ENCODE measurements around the gene NFX1. TPM values are rescaled to one million over a fixed set of nuclear protein-coding genes. Genes with fewer than 3 reads are reported as not detected.

The NFX1 gene
- polyA plus RNA-seq, 2 donors: 13.0 to 17.2 TPM

GRCh38 chr9:33287087-33287490 is 3.2 kb upstream of the NFX1 start:
- Histone ChIP-seq H3K27me3 (ENCODE audit: control insufficient read depth in 1 of 2, insufficient read depth in 2 of 2, low read length in 2 of 2) (no peaks in the 10 kb centered on the region), H3K36me3 (ENCODE audit: control insufficient read depth in 2 of 2, insufficient read depth in 2 of 2, low read length in 1 of 2) (peaks cover 0 to 3% of the 10 kb centered on the region in 2 donors), H3K9me3 (ENCODE audit: control insufficient read depth in 2 of 2, insufficient read depth in 1 of 2, low read depth in 1 of 2, low read length in 1 of 2) (no peaks in the 10 kb centered on the region), H3K4me1 (ENCODE audit: control insufficient read depth in 2 of 2, insufficient read depth in 2 of 2, low read length in 1 of 2) (no peaks in the 10 kb centered on the region), H3K4me3 (ENCODE audit: low read depth in 1 of 2, low read length in 2 of 2) (no peak overlapping the region), H3K27ac (ENCODE audit: low read depth in 2 of 2, low read length in 1 of 2) (peak overlapping the region; percentile 35 to 66)
- WGBS, 2 donors: 46 to 68% methylated on average over 4 of the region's 4 CpGs

GRCh38 chr9:33288235-33288634 is 2.1 kb upstream of the NFX1 start:
- Histone ChIP-seq H3K4me3 (ENCODE audit: low read depth in 1 of 2, low read length in 2 of 2) (no peak overlapping the region), H3K27me3 (ENCODE audit: control insufficient read depth in 1 of 2, insufficient read depth in 2 of 2, low read length in 2 of 2) (no peaks in the 10 kb centered on the region), H3K27ac (ENCODE audit: low read depth in 2 of 2, low read length in 1 of 2) (peak overlapping the region in 1 of 2 donors; percentile 13), H3K36me3 (ENCODE audit: control insufficient read depth in 2 of 2, insufficient read depth in 2 of 2, low read length in 1 of 2) (peaks cover 0 to 4% of the 10 kb centered on the region in 2 donors), H3K4me1 (ENCODE audit: control insufficient read depth in 2 of 2, insufficient read depth in 2 of 2, low read length in 1 of 2) (no peaks in the 10 kb centered on the region), H3K9me3 (ENCODE audit: control insufficient read depth in 2 of 2, insufficient read depth in 1 of 2, low read depth in 1 of 2, low read length in 1 of 2) (no peaks in the 10 kb centered on the region)
- WGBS, 2 donors: 70 to 86% methylated on average over 3 to 4 of the region's 4 CpGs

- Histone ChIP-seq H3K36me3 (ENCODE audit: control insufficient read depth in 2 of 2, insufficient read depth in 2 of 2, low read length in 1 of 2) (peaks cover 0 to 4% of the 10 kb centered on the region in 2 donors), H3K4me3 (ENCODE audit: low read depth in 1 of 2, low read length in 2 of 2) (peak overlapping the region in 1 of 2 donors; percentile 90), H3K27ac (ENCODE audit: low read depth in 2 of 2, low read length in 1 of 2) (peak overlapping the region; percentile 97 to 99), H3K4me1 (ENCODE audit: control insufficient read depth in 2 of 2, insufficient read depth in 2 of 2, low read length in 1 of 2) (no peaks in the 10 kb centered on the region), H3K9me3 (ENCODE audit: control insufficient read depth in 2 of 2, insufficient read depth in 1 of 2, low read depth in 1 of 2, low read length in 1 of 2) (no peaks in the 10 kb centered on the region), H3K27me3 (ENCODE audit: control insufficient read depth in 1 of 2, insufficient read depth in 2 of 2, low read length in 2 of 2) (no peaks in the 10 kb centered on the region)
- 76 to 81% methylated on average over 13 to 14 of the region's 14 CpGs for WGBS, 2 donors
Observed at GRCh38 chr9:33288828-33289483, 1.4 kb upstream of the NFX1 start.

- Histone ChIP-seq H3K9me3 (ENCODE audit: control insufficient read depth in 2 of 2, insufficient read depth in 1 of 2, low read depth in 1 of 2, low read length in 1 of 2) (no peaks in the 10 kb centered on the region), H3K4me3 (ENCODE audit: low read depth in 1 of 2, low read length in 2 of 2) (peak overlapping the region; percentile 32 to 90), H3K27me3 (ENCODE audit: control insufficient read depth in 1 of 2, insufficient read depth in 2 of 2, low read length in 2 of 2) (no peaks in the 10 kb centered on the region), H3K27ac (ENCODE audit: low read depth in 2 of 2, low read length in 1 of 2) (peak overlapping the region; percentile 97 to 99), H3K36me3 (ENCODE audit: control insufficient read depth in 2 of 2, insufficient read depth in 2 of 2, low read length in 1 of 2) (peaks cover 0 to 4% of the 10 kb centered on the region in 2 donors), H3K4me1 (ENCODE audit: control insufficient read depth in 2 of 2, insufficient read depth in 2 of 2, low read length in 1 of 2) (no peaks in the 10 kb centered on the region)
- WGBS, 2 donors: 6% methylated on average over 8 to 12 of the region's 12 CpGs
Observed at GRCh38 chr9:33289496-33289895, 820 bp upstream of the NFX1 start.

- Histone ChIP-seq H3K27me3 (ENCODE audit: control insufficient read depth in 1 of 2, insufficient read depth in 2 of 2, low read length in 2 of 2) (no peaks in the 10 kb centered on the region), H3K36me3 (ENCODE audit: control insufficient read depth in 2 of 2, insufficient read depth in 2 of 2, low read length in 1 of 2) (peaks cover 2 to 5% of the 10 kb centered on the region in 2 donors), H3K27ac (ENCODE audit: low read depth in 2 of 2, low read length in 1 of 2) (peak overlapping the region; percentile 99 to 100), H3K4me3 (ENCODE audit: low read depth in 1 of 2, low read length in 2 of 2) (peak overlapping the region; percentile 66 to 90), H3K9me3 (ENCODE audit: control insufficient read depth in 2 of 2, insufficient read depth in 1 of 2, low read depth in 1 of 2, low read length in 1 of 2) (no peaks in the 10 kb centered on the region), H3K4me1 (ENCODE audit: control insufficient read depth in 2 of 2, insufficient read depth in 2 of 2, low read length in 1 of 2) (no peaks in the 10 kb centered on the region)
- 1 to 3% methylated on average over 13 to 14 of the region's 14 CpGs for WGBS, 2 donors
Observed at GRCh38 chr9:33289936-33290246, 425 bp upstream of the NFX1 start.

- WGBS, 2 donors: 14 to 15% methylated on average over 7 of the region's 7 CpGs
- Histone ChIP-seq H3K27ac (ENCODE audit: low read depth in 2 of 2, low read length in 1 of 2) (peak overlapping the region; percentile 99 to 100), H3K9me3 (ENCODE audit: control insufficient read depth in 2 of 2, insufficient read depth in 1 of 2, low read depth in 1 of 2, low read length in 1 of 2) (no peaks in the 10 kb centered on the region), H3K36me3 (ENCODE audit: control insufficient read depth in 2 of 2, insufficient read depth in 2 of 2, low read length in 1 of 2) (peaks cover 5 to 8% of the 10 kb centered on the region in 2 donors), H3K4me1 (ENCODE audit: control insufficient read depth in 2 of 2, insufficient read depth in 2 of 2, low read length in 1 of 2) (no peaks in the 10 kb centered on the region), H3K4me3 (ENCODE audit: low read depth in 1 of 2, low read length in 2 of 2) (peak overlapping the region; percentile 66 to 90), H3K27me3 (ENCODE audit: control insufficient read depth in 1 of 2, insufficient read depth in 2 of 2, low read length in 2 of 2) (no peaks in the 10 kb centered on the region)
Observed at GRCh38 chr9:33291031-33291397, 698 bp downstream of the NFX1 start.

GRCh38 chr9:33291901-33292300 is 1.6 kb downstream of the NFX1 start:
- Histone ChIP-seq H3K27ac (ENCODE audit: low read depth in 2 of 2, low read length in 1 of 2) (no peak overlapping the region), H3K4me1 (ENCODE audit: control insufficient read depth in 2 of 2, insufficient read depth in 2 of 2, low read length in 1 of 2) (peaks cover 0 to 2% of the 10 kb centered on the region in 2 donors), H3K9me3 (ENCODE audit: control insufficient read depth in 2 of 2, insufficient read depth in 1 of 2, low read depth in 1 of 2, low read length in 1 of 2) (no peaks in the 10 kb centered on the region), H3K36me3 (ENCODE audit: control insufficient read depth in 2 of 2, insufficient read depth in 2 of 2, low read length in 1 of 2) (peaks cover 8% of the 10 kb centered on the region in 2 donors), H3K27me3 (ENCODE audit: control insufficient read depth in 1 of 2, insufficient read depth in 2 of 2, low read length in 2 of 2) (no peaks in the 10 kb centered on the region), H3K4me3 (ENCODE audit: low read depth in 1 of 2, low read length in 2 of 2) (no peak overlapping the region)
- 69 to 81% methylated on average over 5 of the region's 5 CpGs for WGBS, 2 donors

- peaks cover 0 to 2% of the 10 kb centered on the region in 2 donors for H3K4me1 ChIP-seq (ENCODE audit: control insufficient read depth in 2 of 2, insufficient read depth in 2 of 2, low read length in 1 of 2)
- H3K9me3 ChIP-seq (ENCODE audit: control insufficient read depth in 2 of 2, insufficient read depth in 1 of 2, low read depth in 1 of 2, low read length in 1 of 2): no peaks in the 10 kb centered on the region
- H3K27ac ChIP-seq (ENCODE audit: low read depth in 2 of 2, low read length in 1 of 2): no peak overlapping the region
- WGBS, 2 donors: 72 to 91% methylated on average over 2 of the region's 2 CpGs
- H3K4me3 ChIP-seq (ENCODE audit: low read depth in 1 of 2, low read length in 2 of 2): no peak overlapping the region
- H3K27me3 ChIP-seq (ENCODE audit: control insufficient read depth in 1 of 2, insufficient read depth in 2 of 2, low read length in 2 of 2): no peaks in the 10 kb centered on the region
- H3K36me3 ChIP-seq (ENCODE audit: control insufficient read depth in 2 of 2, insufficient read depth in 2 of 2, low read length in 1 of 2): peaks cover 8 to 16% of the 10 kb centered on the region in 2 donors
Observed at GRCh38 chr9:33293782-33294181, 3.5 kb downstream of the NFX1 start.

- Histone ChIP-seq H3K27me3 (ENCODE audit: control insufficient read depth in 1 of 2, insufficient read depth in 2 of 2, low read length in 2 of 2) (no peaks in the 10 kb centered on the region), H3K36me3 (ENCODE audit: control insufficient read depth in 2 of 2, insufficient read depth in 2 of 2, low read length in 1 of 2) (peaks cover 8 to 16% of the 10 kb centered on the region in 2 donors), H3K4me3 (ENCODE audit: low read depth in 1 of 2, low read length in 2 of 2) (no peak overlapping the region), H3K4me1 (ENCODE audit: control insufficient read depth in 2 of 2, insufficient read depth in 2 of 2, low read length in 1 of 2) (peaks cover 0 to 2% of the 10 kb centered on the region in 2 donors), H3K27ac (ENCODE audit: low read depth in 2 of 2, low read length in 1 of 2) (no peak overlapping the region), H3K9me3 (ENCODE audit: control insufficient read depth in 2 of 2, insufficient read depth in 1 of 2, low read depth in 1 of 2, low read length in 1 of 2) (no peaks in the 10 kb centered on the region)
- 88 to 89% methylated on average over 12 of the region's 12 CpGs for WGBS, 2 donors
Observed at GRCh38 chr9:33294670-33295432, 4.5 kb downstream of the NFX1 start.

Data from esophagus (tissue), 2 donors.